HG02571 (cell line): Measurements from ENCODE around the gene CHRNA7.

Experiments used
- ATAC-seq: cut with Tn5 transposase; IDR thresholded peaks from one replicate; pipeline ENCODE4 v1.9.1; 2021; ENCODE audit warnings: mild to moderate bottlenecking, moderate library complexity; ENCODE audit not compliant: unreplicated experiment

CHRNA7 gene

GRCh38 chr15:32067115-32067514 lies 36.8 kb downstream of the CHRNA7 start:
- no peak for ATAC-seq

- ATAC-seq, result no peak
Measured at GRCh38 chr15:32089851-32090359, 59.6 kb downstream of the CHRNA7 start.

DNA sequence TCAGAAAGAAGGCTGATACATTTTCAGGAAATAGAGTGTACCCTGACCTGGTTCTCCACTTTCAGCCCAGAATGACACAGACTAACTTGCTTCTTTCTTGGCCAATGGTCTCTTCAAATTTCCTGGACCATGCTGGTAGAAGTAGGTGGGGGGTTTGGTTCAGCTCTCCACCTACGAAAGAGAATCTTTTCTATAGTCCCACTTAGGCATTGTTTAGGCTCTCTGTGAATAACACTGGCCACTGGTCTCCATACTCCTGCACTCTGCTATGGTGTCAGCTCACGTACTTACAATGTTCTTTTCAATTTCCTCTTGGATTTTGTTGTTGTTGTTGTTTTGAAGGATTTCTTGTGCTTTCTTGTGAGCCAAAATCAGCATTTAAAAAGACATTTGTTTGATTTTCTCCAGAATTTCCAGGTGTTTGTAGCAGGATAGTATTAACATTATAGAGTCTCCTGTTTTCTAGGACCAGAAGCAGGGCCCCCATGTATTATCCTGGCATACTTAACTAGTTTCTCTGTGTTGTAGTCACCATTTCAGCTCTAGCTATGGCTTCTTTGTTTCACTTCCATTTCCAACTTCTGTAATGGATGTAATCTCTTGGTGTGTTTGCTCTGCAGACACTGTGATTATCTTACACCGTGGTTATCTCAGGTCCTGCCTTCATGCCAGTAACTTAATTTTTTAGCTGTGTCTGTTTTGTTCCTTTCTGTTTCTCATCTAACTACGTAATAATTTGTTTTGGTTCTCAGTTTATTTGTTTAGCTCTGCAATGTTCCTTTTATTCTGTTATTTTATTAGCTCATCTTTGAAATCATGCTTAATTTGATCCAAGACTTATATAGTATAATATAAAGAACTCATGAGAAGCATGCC lies 61.4 kb downstream of the CHRNA7 start:
- no peak for ATAC-seq

- no peak for ATAC-seq
Measured at GRCh38 chr15:32096213-32096612, 65.9 kb downstream of the CHRNA7 start.

DNA sequence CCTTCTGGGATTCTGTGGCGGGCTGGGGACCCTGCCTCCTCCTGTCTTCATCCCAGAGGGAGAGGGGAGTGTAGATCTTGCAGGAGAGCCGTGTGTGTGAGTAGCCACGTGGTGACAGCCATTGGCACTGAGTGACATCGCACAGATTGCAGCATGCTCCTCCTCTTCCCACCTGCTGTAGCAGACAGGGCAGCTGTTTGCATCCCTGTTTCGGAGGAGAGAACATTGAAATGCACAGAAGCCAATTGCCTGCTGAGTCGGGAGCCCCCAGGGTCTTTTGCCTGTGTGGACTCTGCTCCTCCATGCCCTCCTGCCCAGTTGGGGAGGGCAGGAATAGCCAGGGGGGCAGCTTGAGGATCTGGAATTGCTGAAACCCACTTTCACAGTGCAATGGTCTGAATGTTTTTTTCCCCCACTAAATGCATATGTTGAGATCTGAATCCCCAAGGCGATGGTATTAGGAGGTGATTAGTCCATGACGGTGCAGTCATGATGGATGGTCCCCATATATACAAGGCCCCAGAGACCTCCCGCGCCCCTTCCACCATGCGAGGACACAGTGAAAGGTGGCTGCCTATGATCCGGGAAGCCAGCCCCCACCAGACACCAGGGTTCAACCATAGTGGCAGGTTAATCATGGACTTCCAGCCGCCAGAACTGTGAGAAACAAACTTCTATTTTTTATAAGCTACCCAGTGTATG lies 66.8 kb downstream of the CHRNA7 start:
- ATAC-seq, result no peak

- no peak for ATAC-seq
Measured at GRCh38 chr15:32098033-32098432, 67.7 kb downstream of the CHRNA7 start.

DNA sequence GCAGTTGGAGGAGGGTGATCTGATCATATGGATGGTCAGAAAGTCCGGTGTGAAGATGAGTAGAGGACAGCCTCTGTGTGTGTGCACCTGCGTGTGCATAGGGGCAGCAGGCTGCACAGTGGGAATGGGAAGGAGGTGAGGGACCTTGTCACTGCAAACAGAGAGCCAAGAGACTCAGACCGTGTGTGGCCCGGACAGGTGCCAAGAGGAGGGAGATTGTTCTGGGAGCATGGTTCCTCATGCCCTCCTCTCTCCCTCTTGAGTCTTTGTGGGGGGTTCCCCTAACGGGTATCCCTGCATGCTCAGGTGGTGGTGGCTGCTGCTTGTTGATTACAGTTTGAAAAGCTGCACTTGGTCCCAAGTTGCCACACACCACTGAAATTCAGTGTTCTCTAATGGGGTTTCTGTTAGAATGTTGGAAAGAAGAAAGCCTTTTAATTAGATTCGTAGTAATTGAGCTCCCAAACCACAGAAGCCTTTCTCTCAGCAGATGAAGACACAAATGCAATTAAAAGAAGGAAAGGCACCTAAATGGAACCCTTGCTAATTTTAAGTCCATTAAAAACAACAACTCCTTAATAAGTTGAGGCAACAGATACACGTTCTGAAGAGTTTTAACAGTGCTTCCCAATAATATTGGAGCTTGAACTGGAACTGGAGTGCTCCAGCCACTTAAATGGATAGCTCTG lies 68.9 kb downstream of the CHRNA7 start:
- ATAC-seq, result no peak

DNA sequence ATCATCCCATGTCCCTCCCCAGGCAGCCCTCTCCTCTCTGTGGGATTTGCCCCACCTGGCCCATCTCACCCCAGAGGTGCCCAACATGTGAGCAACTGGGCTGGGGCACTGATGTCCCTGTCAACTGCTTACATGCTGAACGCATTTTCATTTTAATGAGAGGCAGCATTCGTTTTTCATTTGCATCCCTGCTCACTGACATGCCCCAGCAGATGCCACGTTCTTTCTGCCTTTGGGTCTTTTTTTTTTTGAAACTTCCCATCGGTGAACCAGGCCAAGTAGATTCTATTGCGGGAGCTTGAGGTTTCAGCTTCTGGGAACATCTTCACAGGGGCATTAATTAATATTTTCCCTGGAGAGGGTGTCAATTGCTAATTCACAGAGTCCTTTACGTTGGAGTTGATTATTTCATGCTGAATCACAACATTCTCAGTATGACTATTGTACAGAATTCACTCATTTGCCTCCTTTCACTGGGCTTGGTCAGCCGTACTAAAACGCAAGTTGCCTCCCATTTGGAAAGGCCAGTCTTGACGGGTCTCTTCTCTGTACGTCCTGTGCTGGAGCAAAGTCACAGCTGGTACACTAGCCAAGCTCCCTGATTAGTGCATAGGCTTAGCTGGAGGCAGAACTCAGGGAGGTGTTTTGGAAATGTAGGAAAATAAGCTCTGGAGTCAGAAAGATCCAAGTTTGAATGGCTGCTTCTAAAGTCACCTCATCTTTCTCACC lies 69.8 kb downstream of the CHRNA7 start:
- no peak for ATAC-seq

GRCh38 chr15:32104061-32104995 lies 74.0 kb downstream of the CHRNA7 start:
- ATAC-seq, result no peak

DNA sequence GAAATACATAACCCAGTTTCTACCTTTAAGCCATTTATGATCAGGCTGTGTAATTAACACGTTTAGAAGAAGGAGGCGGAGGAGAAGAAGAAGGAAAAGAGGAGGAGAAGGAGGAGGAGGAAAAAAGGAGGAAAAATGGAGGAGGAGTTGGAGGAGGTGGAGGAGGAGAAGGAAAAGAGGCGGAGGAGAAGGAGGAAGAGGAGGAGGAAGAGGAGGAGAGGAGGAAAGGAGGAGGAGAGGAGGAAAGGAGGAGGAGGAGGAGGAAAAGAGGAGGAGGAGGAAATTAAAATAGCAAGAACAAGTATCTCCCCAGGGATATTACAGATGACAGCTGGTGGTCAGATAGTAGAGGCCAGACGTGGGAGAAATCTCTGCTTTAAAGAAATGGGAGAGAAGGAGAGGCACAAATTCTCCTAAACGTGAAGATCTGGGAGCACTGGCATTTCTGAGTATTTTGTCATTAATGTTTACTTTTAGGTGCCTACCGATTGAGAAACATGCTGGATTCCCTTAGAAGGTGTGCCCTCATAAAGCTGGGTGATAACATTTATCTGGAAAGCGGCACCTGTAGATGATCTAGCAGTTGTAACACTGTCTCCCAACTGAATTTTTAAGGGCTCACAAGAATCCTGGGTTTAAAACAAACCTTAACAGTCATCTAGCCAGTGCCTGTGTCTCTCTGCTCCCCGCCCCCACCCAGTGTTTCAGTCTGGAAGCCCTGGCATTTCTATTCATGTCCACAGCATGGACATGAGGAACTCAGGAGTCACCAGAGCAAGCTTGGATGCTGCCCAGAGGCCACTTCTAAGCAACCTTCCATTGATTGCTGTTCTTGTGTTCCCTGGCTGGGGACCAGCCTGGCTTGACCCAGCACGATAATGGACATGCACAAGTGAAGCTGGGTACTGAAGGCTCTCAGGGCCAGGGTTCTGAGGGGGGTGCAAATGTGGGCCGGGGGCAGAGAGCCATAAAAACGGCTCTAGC lies 75.2 kb downstream of the CHRNA7 start:
- no peak for ATAC-seq

- no peak for ATAC-seq
Measured at GRCh38 chr15:32106401-32107381, 76.4 kb downstream of the CHRNA7 start.

GRCh38 chr15:32107477-32108080 lies 77.3 kb downstream of the CHRNA7 start:
- ATAC-seq, result no peak

GRCh38 chr15:32108661-32109060 lies 78.3 kb downstream of the CHRNA7 start:
- no peak for ATAC-seq

DNA sequence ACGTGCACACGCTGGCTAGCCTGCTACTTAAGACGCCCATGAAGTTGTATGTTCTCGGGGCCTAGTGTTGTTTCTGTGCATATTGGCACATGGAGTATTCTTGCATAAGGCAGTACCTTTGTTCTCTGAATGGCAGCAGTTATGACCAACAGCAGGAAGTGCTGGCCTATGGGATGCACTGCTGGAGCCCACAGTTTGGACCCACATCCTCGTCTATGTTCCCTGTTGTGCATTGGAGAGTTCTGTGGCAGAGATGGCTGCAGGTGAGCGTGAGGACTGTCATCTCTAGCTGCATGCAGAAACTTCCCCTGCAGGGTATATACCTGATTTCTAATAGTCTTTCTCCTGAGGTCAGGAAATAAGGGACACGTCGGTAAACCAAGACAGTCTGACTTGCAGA lies 81.8 kb downstream of the CHRNA7 start:
- no peak for ATAC-seq

DNA sequence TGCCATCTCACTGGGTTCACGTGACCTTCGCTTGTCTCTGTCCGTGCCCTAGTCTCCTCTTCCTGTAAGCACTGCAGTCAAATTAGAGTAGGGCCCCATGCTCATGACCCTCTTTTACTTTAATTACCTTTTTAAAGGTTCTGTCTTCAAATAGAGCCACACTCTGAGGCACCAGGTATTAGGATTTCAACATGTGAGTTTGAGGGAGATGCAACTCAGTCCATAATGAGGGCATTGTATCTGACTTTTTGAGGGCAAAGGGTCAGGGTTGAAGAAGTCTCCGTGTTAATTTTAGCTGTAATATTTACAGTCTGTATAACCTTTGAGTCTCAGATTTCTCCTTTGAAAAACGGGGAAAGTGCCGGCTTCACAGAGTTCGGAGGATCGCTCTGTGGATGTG lies 82.9 kb downstream of the CHRNA7 start:
- no peak for ATAC-seq

DNA sequence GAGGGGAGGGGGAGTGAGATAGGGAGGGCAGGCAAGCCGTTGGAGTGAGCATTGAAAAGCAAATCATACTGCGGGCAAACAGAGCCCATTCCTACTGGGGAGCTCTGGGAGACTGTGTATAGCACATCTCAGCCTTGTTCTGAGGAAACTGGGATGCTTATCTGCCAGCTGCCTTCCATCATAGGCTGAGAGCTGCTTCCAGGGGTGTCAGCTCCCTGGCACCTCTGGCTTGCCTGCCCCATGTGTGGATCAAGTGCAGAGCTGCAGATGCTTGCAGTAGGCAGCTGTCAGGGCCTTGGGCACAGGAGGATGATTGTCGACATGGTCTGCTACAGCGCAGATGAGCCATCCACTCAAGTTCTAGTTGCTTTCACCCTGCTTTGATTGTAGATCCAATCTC lies 86.8 kb downstream of the CHRNA7 start:
- no peak for ATAC-seq

- ATAC-seq, result no peak
Measured at GRCh38 chr15:32119286-32119685, 89.0 kb downstream of the CHRNA7 start.
